ENCODE results near the gene OSBPL2.

The OSBPL2 gene

GRCh38 chr20:62208061-62208794 lies 30.1 kb upstream of the OSBPL2 start:
- DNase-seq, result no peak

DNA sequence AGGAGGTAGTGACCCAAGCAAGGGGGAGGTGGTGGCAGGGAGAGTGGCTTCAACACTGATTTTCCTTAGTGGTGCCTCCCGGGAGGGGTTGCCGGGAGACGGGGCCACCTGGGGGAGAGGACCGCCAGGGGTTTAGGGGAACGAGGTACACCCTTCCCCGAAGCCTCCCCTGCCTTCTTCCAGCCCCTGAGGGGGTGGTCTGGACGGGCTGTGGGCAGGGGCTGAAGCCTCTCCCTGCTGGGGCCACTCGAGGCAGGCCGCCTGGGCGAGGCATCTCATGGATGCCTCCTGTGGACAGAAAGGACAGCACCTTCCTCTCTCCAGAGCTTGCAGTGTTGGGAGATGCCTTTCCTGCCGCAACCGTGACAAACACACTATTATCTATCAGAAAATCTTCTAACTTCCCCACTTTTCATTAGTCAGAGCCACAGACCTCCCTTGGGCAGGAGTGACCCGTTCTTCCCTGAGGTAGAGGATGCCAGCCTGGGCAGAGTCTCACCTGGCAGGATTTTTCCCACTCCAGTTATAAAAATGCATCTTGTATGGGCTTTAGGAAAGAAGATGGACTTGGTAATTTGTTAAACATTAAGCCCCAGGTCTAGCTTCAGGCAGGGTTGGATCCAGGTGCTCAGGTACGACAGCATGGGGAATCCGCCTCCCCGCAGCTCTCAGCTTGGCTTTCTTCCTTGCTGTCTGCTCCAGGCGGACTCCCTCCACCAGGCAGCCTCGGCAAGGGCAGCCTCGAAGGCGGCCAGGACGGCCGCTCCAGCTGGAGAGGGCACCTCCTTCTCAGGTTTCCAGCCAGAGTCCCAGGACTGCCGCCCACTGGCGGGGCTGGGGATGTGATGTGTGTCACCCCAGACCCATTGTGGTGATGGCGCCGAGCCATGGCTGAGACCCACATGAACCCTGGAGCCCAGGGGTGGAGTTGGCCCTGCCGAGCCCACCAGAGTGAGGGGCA lies 29.2 kb upstream of the OSBPL2 start:
- DNase-seq, result no peak

GRCh38 chr20:62209850-62210495 lies 28.3 kb upstream of the OSBPL2 start:
- no peak for DNase-seq

DNA sequence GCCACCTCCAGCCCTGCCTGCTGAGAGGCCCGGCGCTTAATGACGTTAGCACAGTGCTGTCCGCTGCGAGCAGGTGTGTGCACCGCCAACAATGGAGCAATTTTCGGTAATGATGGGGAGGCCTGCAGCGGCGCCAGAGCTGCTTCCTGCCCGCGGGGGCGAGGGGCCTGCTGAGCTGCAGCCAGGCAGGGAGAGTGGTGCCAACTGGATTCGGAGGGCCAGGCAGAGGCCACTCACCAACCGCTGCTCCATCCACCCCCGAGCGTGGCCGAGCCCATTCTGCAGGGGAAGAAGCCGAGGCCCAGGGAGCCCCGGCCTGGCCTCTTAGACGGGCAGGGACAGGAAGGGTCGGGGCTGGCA lies 27.8 kb upstream of the OSBPL2 start:
- no peak for DNase-seq

GRCh38 chr20:62211216-62211615 lies 27.1 kb upstream of the OSBPL2 start:
- DNase-seq, result no peak

DNA sequence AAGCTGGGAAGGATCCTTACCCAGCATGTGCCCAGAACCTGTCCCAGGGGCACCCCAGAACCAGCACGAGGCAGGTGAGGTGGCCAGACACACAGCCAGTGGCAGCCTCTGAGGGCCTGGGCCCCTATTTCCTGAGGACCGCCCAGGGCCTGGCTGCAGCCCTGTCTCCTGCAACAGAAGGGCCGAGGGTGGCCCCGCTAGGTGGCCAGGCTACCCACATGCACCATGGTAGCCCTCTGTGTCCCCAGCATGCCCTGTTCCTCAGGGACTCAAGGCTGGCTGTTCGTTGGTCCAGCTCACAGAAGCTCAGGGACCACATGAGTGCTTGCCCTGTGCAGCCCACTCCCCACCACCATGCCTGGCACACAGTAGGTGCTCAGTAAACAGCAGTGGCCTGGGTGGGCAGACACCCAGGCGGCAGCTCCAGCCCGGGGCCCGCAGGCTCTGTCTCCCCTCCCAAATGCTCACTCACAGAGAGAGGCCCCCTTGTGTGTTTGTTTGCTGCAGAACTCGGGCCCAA lies 26.5 kb upstream of the OSBPL2 start:
- DNase-seq, result no peak

DNA sequence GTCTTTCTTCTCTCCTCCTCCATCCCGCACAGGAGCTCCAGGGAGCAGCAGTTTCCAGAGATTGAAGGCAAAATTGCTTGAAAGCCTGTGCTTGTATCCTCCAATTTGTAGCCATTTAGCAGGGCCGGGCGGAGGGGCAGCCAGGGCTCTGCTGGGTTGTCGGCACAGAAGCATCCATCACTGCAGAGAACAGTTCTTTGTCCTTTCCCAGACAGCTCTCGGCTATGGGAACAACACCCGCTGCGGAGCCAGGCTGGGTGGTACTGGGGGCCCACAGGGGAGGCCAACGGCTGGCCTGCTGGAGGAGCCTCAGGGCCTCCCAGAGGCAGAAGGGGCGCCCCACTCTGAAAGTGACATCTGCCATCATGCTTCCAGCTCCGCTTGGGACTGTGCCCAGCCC lies 26.0 kb upstream of the OSBPL2 start:
- DNase-seq, result no peak

DNA sequence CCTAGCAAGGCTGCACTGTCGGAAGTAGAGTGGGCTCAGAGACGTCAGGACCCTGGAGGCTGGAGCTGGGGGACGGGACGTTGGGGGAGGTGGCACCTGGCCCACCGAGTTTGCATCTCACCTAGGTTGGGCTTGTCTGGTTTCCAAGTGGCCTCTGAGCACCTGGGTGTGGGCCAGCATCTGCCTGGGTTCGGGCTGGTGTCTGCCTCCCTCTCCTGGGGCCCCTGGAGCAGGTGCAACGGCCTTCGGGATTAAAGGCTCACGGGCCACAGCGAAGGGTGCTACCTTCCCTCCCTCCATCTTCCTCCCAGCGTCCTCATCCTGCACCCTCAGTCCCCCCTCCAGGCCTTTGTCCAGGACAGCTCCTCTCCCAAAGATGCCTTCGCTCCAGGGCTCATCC lies 24.3 kb upstream of the OSBPL2 start:
- no peak for DNase-seq

DNA sequence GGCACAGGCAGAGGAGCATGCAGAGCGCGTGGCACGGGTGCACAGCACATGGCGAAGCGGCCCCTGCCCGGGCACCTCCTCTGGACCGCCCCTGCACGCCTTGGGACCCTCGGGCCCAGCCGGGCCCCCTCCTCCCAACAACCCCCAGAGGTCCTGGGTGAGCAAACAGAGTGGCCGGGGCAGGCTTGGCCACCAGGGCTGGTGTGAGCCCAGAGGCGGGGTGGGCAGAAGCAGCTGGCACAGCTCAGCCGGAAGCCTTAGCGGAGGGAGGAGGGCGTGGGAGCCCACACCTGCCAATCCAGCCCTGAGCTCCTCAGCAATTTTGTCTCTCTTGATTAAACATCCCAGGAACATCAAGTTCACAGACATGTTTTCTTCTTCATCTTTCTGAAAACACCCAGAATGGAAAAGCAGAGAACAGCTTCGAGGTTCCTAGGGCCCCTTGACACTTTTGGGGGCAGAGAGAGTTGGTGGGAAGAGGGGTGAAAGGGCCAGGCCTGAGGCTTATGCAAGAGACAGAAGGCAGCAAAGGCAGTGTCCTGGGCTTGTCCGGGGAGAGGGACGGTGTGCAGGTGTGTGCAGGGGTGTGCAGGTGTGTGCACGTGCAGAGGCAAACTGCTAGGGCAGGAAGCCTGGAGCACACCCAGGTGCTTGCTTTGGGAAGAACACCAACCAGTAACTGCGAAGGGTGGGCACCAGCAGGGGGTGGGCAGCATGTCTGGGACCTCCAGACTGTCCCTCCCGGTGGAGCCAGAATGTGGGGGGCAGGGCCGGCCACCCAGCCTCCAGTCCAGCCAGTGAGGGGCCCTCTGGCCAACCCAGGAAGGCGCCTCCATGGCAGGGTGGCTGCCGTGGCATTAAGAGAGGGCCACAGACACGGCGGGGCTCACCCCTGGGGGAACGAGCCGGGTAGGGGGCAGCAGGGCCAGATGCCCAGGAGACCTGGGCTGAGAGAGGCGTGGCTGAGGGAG lies 23.0 kb upstream of the OSBPL2 start:
- DNase-seq, result no peak

DNA sequence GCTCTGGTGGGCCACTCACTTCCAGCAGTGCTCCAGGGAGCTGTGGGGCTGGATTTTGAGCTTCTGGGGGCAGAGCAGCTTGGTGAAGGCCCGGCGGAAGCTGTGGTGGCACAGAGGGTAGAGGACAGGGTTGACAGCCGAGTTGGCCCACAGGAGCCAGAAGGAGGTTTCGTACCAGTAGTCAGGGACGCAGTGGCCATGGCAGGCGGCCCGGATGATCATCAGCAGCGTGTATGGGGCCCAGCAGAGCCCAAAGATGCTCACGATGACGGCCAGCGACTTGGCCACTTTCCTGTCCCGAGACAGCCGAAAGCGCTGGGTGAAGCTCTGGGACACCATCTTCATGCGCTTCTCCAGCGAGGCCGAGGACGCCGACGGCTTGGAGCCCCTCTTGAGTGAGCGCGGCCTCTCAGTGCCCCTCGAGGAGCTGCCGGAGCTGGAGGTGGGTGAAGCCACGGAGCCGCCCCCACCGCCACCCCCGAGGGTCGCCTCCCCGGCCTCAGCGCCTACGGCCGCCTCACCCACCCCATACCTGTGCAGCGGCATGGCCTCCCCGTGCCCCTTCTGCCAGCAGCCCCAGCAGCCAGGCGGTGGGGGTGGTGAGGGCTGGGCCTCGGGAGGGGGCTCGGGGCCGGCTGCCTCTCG lies 22.2 kb upstream of the OSBPL2 start:
- DNase-seq, result no peak

DNA sequence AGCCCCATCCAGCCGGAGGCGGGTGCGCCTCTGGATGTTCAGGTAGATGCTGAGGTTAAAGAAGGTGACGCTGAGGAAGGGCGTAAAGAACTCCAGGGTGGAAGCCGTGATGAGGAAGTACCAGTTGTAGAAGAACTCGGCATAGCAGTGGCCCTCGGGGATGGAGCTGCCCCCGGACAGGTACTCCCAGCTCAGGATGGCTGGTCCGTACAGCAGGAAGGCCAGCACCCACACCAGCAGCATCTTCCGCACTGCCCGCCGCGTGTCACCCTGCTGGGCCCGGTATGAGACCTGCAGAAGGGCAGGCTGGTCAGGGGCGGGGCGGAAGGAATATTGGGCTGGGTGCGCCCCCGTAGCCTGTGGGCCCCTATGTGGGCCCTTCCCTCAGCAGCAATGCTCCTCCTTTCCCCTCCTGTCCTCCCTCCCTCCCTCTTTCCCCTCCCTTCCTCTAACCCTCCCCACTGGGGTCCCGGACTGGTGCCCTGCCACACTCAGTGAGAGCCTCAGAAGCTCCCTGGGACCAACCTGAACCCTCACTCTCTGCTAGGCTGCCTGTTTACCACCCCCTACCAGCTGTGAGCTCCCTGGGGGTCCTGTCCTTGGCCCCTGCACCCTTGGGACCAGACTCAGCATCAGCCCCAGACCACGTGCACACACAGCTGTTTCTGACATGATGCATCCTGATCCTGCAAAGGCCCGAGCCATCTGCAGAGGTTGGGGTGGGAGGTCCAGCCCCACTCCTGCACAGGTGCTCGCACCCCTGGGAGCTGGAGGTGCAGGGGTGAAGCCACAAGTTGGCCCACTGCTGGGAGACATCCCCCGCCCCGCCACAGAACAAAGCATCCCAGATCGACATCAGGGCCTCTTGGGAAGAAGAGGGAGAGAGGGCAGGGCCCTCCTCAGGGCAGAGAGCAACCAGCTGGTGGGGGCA lies 21.4 kb upstream of the OSBPL2 start:
- DNase-seq, result no peak

DNA sequence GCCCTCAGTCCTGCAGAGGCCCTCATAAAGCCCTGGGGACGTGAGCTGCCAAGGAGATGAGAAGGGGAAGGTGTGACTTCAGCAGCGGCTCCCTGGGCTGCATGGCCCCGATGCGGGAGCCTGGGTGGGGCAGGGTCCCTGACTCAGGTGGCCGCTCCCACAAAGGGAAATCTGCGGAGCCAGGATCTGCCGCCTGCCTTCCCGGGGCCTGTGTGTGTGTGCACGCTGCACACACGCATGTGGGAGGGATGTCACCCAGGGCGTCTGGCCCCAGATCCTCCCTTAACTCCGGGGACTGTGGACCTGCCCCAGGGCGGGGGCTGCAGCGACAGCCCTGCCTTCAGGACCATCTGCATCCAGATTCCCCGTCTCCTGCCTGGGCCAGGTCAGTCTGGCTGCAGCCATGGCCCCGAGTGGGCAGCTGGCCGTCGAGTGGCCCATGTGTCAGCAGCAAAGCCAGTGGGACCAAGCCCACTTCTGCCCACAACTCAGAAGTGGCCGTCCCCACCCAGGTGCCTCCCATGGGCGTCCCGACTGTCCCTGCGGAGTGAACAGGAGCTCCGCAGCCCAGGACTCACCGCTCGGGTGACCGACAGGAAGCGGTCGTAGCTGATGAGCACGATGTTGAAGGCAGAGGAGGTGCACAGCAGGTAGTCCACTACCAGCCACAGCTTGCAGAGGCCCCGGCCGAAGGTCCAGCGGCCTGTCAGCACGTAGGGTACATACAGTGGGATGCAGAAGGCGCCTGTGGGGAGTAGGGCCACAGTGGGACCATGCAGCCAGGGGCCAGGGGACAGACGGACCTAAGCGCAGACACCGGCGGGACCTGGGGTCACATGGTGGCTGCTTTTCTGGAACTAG lies 20.2 kb upstream of the OSBPL2 start:
- DNase-seq, result no peak

- DNase-seq, result no peak
These were observed 19.0 kb upstream of the OSBPL2 start for GRCh38 chr20:62219101-62219991.

GRCh38 chr20:62219992-62220665 lies 18.2 kb upstream of the OSBPL2 start, which contains the start of gene HRH3:
TSS of gene HRH3 (minus strand) at chr20:62220278. CDS start at chr20:62219970, 308 bp downstream.
- DNase-seq, result no peak

DNA sequence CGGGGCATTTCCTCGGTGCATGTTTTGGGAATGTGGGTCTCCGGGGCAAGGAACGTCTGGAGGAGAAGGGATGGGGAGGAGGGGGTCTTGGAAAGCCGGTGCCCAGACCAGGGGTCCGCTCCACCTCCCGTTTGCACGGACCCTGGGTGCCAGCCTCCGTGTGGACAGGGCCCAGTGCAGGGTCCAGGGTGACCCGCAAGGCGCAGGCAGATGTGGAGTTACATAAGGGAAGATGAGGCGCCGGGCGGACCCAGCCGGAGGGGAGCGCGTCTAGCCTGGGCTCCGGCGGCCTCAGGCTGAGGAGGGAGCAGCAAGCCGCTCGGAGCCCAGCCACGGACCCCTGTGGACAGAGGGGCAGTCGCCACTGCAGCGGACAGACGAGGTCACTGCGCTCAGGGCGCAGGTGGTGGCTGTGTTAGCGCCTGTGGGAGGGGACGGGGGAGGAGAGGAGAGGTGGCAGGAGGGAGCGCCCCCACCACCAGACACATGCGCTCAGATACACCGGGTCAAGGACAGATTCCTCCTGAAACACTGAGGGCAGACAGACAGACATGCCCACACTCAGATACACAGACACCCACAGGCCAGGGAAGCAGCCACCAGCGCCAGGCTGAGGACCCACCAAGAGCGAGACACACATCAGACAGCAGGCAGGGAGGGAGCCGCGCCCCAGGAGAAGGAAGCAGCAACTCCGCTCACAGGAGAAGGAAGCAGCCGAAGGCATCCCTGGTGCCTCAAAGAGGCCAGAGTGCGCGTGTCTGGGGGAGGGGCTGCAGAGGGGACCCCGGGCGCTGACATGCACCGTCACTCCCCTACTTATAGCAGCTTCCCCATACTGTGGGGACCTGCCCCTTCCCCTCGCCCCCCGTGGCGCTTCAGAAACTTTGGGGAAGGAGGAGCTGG lies 17.4 kb upstream of the OSBPL2 start:
- no peak for DNase-seq

- DNase-seq, result no peak
These were observed 16.0 kb upstream of the OSBPL2 start for GRCh38 chr20:62222266-62222850.
